CD4-positive, alpha-beta T cell treated with Interleukin-15 for 4 hours (primary cell): ENCODE results near the gene CCL23.
"Not testable (repeated sequence)": the region's sequence is repeated elsewhere in the genome, so short reads cannot be mapped to it uniquely, and the experiment has no call there.

Source experiments
- DNase-seq: peaks from one replicate; pipeline ENCODE4 v3.0.0-alpha.2; 2020; ENCODE audit warnings: low spot score

CCL23 gene, protein sequence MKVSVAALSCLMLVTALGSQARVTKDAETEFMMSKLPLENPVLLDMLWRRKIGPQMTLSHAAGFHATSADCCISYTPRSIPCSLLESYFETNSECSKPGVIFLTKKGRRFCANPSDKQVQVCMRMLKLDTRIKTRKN

DNA sequence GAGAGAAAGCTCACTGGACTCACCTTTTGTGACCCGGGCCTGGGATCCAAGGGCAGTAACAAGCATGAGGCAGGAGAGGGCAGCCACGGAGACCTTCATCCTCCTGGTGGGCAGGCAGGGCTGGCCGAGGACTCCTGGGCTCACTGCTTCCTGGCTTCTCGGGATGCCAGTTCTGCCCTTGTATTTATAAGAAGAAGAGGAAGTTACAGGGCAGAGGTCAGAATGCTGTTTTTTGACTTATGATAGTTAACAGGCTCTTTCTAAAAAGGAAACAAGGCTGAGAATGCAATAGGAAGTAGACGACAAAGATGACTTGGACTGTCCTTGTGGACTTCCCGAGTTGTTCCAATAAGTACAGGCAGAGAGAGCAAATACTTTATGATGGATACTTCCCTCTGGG is at the start of gene CCL23:
TSS of gene CCL23 (minus strand) at position 174 of the 400 bp plus-strand sequence. CDS start at position 99, 75 bp downstream.
- DNase-seq = no peak

DNA sequence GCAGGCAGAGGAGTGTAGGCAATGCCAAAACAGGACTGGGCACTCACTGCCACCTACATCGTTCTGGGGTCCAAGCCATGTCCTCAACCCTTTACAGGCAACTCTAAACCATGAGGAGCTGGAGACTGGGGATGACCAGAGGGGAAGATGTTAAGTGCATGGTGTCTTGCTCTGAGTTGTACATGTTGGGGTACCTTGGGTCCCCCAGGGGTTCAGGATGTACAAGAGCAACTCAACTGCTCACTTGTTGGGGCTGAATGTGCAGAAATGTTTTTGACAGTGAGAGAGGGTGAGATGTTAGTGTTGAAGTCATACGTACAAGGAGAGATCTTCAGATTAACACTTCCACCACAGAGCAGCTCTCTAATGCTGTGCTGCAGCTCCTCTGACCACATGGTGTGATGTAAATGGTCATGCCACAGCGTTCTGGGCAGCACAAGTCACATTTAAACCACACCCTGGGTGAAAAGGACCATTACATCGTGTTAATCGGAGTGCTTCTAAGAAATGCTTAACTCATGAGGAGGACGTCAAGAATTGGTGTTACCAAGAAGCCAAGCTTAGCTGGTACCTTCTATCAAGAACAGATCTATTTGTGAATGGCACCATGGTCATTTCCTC is 48.7 kb upstream of the CCL23 start:
- DNase-seq = peak; percentile 75

GRCh38 chr17:36063786-36064541 is 46.2 kb upstream of the CCL23 start, which contains the start of gene CCL18:
Gene CCL18, plus strand, starts transcription at chr17:36064272. Its CDS starts 71 bp downstream, at chr17:36064343.
- no peak for DNase-seq

DNA sequence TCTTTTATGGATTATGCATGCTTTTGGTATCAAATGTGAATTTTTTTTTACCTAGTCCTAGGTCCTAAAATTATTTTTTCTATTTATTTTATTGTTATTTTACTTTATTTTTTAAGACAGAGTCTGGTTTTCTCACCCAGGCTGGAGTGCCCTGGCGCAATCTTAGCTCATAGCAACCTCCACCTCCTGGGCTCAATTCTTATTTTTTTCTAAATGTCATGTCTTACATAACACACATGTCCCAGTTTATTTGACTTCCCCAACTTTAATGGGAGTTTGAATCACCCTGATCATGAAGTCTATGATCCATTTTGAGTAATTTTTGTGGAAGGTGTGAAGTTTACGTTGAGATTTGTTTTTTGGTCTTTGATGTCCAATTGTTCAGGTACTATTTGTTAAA is 43.0 kb upstream of the CCL23 start:
- DNase-seq = no peak

- no peak for DNase-seq
Measured at GRCh38 chr17:36059406-36059805, 41.6 kb upstream of the CCL23 start.

- no peak for DNase-seq
Measured at GRCh38 chr17:36057911-36058310, 40.1 kb upstream of the CCL23 start.

DNA sequence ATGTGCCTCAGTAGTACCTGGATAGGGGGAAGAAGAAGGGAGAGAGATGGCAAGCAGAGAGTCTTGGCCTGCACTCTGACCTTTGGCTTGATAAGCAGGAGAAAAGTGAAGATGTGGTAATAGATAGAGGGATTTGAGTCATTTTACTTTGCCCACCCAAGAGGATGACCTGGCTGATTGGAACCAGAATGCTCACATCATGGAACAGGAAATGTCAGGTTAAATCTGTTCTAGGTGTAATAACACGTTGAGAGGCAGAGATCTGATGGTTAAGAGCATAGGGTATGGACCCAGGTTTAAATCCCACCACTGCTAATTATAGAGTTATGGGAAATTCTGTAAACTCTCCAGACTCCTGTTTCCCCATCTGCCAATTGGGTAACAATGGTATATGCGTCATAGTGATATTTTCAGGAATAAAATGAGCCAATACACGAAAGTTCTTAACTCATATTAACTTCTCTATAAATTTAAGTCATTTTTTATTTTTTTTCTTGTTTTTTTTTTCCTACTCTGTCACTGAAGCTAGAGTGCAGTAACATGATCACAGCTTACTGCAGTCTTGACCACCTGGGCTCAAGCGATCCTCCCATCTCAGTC is 38.2 kb upstream of the CCL23 start:
- DNase-seq = no peak

- no peak for DNase-seq
Measured at GRCh38 chr17:36055171-36055570, 37.4 kb upstream of the CCL23 start.

- DNase-seq = no peak
Measured at GRCh38 chr17:36049643-36050042, 31.9 kb upstream of the CCL23 start.

- DNase-seq = no peak
Measured at GRCh38 chr17:36048066-36048465, 30.3 kb upstream of the CCL23 start.

- DNase-seq = no peak
Measured at GRCh38 chr17:36036235-36036634, 18.5 kb upstream of the CCL23 start.

DNA sequence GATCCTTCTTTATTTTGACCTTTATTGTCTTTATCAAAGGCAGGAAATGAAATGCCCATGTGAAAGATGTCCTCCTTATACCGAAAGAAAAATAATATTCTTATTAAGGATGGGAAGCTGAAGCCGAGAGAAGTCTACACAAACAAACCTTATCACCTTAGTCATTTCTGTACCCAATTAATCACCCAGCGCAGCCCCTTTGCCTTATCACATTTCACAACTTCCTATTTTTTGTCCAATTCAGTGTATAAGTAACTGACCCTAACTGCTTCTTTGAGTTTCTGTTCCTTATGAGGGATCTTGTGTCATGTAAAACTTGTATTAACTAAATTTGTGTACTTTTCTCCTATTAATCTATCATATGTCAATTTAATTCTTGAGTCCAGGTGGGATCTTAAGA is 16.4 kb upstream of the CCL23 start:
- DNase-seq = no peak

DNA sequence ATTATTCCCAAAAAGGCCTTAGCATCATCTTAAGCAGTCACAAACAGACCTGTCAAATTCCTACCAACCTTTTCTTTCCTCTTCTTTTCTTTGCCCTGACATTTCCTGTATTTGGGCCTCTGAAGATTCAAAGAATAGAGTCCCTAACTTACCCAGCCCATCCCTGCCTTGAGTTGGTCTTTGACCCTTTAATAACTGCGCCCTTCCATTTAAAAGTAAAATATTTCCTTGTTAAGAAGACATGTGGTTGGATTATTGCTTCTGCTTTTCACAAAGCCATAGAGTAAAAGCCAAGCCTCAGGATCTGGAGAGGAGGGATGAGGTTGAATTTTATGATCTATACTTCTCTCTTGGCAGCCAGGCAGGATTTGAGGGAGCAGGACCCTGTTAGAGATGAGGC is 13.2 kb upstream of the CCL23 start:
- DNase-seq = no peak

DNA sequence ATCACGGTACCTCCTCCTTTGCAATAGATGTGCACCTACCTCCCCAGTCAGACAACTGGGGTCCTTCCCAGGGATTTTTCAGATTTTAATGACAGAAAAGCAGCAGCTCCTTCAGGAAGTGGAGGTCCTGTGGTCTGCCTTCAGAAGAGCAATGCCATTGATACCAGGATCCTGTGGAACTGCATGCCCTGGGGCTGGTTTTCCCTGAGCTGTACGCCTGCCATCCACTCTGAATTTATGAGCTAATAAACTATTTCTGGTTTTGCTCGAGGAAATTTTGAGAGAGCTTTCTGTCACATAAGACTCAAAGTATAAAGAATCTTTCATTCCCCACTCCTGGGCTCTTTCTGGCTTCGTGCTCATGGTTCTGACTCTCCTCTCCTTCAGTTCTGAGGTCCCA is 10.0 kb upstream of the CCL23 start:
- no peak for DNase-seq

DNA sequence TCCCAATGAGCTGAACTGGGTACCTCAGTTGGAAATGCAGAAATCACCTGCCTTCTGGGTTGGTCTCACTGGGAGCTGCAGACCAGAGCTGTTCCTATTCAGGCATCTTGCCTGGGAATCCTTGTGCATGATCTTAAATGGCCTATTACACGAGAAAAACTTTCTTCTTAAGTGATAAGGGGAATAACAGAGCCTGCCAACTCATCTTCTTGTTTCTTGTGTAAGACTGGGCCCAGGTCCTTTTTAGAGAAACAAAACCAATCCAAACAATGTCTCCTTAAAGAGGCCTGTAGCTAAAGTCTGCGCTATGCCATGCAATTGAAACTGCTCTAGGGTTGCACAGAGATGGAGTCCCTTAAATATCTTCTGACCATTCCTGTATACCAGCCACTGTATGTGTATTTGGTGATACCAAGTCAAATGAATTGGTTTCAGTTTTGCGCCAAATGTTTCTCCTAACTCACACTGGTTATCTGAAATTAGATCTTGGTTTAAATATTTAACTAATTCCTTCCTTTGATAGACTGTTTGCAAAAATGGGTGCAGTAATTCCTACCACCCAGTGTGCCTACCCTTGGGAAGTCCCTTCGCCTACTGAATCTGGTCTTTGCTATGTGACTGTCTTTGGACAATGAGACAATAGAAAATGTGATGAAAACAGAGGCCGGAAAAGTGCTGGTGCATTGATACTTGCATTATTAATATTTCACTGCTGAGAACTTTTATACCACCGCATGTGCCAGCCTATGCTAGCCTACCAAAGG is 6.5 kb upstream of the CCL23 start:
- DNase-seq = no peak

- no peak for DNase-seq
Measured at GRCh38 chr17:36019423-36019822, 1.7 kb upstream of the CCL23 start.

DNA sequence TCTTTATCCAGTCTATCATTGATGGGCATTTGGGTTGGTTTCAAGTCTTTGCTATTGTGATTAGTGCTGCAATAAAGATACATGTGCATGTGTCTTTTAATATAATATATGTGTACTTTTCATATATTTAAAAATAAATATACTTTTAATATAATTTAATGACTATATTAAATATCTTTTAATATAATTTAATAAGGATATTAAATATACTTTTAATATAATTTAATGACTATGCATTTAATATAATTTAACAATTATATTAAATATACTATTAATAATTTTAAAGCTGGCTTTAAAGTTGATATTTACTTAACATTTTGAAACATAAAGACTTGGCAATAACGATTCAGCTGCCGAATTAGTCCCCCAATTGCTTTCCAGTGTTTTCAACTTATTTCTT is 1.2 kb downstream of the CCL23 start:
- DNase-seq = no peak

DNA sequence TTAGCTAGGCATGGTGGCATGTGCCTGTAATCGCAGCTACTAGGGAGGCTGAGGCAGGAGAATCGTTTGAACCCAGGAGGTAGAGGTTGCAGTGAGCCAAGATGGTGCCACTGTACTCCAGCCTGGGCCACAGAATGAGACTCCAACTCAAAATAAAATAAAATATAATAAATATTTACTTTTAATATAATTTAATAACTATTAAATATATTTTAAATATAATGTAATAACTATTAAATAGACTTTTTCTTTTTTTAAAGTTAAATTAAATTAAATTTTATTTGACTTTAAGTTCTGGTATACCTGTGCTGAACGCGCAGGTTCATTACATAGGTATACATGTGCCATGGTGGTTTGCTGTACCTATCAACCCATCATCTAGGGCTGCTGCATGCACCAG is 1.9 kb downstream of the CCL23 start:
- not testable (repeated sequence) for DNase-seq

- no peak for DNase-seq
Measured at GRCh38 chr17:36014946-36015345, 2.8 kb downstream of the CCL23 start.

DNA sequence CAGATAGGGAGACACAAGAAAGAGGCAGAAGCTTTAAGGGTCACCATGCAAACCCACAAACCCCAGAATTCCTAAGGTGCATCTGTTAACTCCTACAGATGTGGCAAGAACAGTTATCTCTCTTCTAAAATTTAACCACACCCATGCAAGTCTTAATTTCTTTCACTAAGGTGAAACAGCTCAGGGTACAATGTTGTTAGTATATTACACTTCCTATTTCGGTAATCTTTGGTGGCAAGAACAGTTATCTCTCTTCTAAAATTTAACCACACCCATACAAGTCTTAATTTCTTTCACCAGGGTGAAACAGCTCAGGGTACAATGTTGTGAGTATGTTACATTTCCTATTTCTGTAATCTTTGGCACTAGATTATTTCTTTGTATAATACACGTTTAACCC is 6.6 kb downstream of the CCL23 start:
- DNase-seq = no peak

- DNase-seq = no peak
Measured at GRCh38 chr17:36008998-36009665, 8.6 kb downstream of the CCL23 start.
